GM18520 (cell line): Measurements from ENCODE around the gene TMEM108.

Experiments
- ATAC-seq: cut with Tn5 transposase; IDR thresholded peaks from one replicate; pipeline ENCODE4 v1.9.1; 2021; ENCODE audit not compliant: unreplicated experiment

The TMEM108 gene

GRCh38 chr3:133408961-133409360 is 370.8 kb downstream of the TMEM108 start:
- ATAC-seq = no peak

- ATAC-seq = no peak
Observed at GRCh38 chr3:133410191-133410892, 372.2 kb downstream of the TMEM108 start.

- ATAC-seq = no peak
Observed at GRCh38 chr3:133412183-133413132, 374.3 kb downstream of the TMEM108 start.

- ATAC-seq = no peak
Observed at GRCh38 chr3:133413161-133414020, 375.2 kb downstream of the TMEM108 start.

- no peak for ATAC-seq
Observed at GRCh38 chr3:133414021-133414392, 375.8 kb downstream of the TMEM108 start.

- no peak for ATAC-seq
Observed at GRCh38 chr3:133418361-133418760, 380.2 kb downstream of the TMEM108 start.

GRCh38 chr3:133419151-133419909 is 381.1 kb downstream of the TMEM108 start:
- no peak for ATAC-seq

GRCh38 chr3:133424937-133425869 is 387.0 kb downstream of the TMEM108 start:
- ATAC-seq = peak; percentile 67

- ATAC-seq = no peak
Observed at GRCh38 chr3:133425898-133426297, 387.7 kb downstream of the TMEM108 start.

GRCh38 chr3:133426721-133427120 is 388.5 kb downstream of the TMEM108 start:
- ATAC-seq = no peak

- no peak for ATAC-seq
Observed at GRCh38 chr3:133428552-133428951, 390.4 kb downstream of the TMEM108 start.

GRCh38 chr3:133429063-133429462 is 390.9 kb downstream of the TMEM108 start:
- no peak for ATAC-seq

- ATAC-seq = no peak
Observed at GRCh38 chr3:133439563-133439962, 401.4 kb downstream of the TMEM108 start.

- no peak for ATAC-seq
Observed at GRCh38 chr3:133440652-133441051, 402.5 kb downstream of the TMEM108 start.

- peak; percentile 58 for ATAC-seq
Observed at GRCh38 chr3:133441867-133442270, 403.7 kb downstream of the TMEM108 start.

GRCh38 chr3:133442518-133442917 is 404.3 kb downstream of the TMEM108 start:
- no peak for ATAC-seq

- ATAC-seq = no peak
Observed at GRCh38 chr3:133443649-133444422, 405.6 kb downstream of the TMEM108 start.

GRCh38 chr3:133444423-133444774 is 406.2 kb downstream of the TMEM108 start:
- ATAC-seq = no peak

GRCh38 chr3:133445108-133445507 is 406.9 kb downstream of the TMEM108 start:
- ATAC-seq = no peak
